DMS 273 (cell line): ENCODE measurements around the gene TLCD4.

Experiments used
- DNase-seq: peaks from one replicate; lab custom pipeline; 2025; ENCODE audit not compliant: unreplicated experiment; lab: John Stamatoyannopoulos, UW

TLCD4 gene

DNA sequence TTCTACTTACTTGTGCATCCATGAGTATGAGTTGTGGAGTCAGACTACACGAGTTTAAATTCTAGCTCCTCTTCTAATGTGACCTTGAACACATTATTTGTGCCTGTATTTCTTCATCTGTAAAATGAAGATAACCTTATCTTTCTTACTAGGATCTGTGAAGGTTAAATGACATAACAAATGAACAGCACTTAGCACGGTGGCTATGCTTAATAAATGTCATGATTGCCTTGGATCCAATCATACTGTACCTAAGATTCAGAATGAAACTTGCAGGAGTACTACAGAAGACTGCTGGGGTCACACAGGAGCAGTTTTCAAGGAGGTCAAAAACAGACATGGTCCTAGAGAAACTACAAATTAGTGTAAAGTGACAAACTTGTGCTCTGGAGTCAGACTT is 22.2 kb upstream of the TLCD4 start:
- DNase-seq: no peak

DNA sequence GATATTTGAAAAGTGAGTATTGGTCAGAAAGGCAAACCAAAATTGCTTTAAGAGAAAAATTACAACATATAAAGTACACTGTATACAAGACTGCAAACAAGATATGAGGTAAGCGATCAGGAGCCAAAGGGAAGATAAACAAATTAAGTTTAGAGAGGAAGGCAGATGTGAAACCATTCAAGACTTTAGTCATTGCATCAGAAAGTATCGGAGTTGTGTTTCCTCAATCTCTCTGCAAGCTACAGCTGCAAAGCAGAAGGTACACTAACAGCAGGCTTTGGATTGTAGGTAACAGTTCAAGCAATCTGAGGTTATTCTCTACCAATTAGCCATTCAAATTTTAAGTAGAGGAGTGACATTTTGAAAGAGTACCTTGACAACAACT is 21.3 kb upstream of the TLCD4 start:
- DNase-seq: no peak

DNA sequence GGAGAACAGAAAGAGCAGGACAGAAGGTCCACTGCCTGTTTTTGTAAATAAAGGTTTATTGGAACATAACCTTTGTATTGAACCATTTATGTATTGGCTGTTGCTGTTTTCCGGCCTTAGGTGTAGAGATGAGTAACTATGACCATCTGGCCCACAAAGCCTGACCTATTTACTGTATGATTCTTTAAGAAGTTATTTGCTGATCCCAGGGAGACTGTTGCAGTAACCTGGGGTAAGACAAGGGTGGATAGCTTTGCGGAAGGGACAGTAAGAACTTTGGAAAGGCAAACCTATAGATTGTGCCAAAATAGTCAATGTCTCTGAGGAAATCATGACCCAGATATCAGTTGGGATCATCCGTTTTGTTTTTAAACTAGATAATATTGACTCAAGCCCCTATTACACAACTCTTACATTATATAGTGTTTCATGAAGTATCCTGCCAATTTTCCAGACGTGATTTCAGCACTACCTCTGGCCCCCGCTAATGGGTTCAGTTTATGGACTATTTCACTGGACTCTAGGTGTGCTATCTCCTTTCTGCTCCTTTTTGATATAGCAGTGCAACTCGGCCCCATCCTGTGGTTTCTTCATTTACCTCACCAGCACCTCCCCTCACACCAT is 20.8 kb upstream of the TLCD4 start:
- no peak for DNase-seq

GRCh38 chr1:95097426-95097825 is 19.7 kb upstream of the TLCD4 start:
- no peak for DNase-seq

GRCh38 chr1:95098196-95098595 is 19.0 kb upstream of the TLCD4 start:
- DNase-seq: no peak

DNA sequence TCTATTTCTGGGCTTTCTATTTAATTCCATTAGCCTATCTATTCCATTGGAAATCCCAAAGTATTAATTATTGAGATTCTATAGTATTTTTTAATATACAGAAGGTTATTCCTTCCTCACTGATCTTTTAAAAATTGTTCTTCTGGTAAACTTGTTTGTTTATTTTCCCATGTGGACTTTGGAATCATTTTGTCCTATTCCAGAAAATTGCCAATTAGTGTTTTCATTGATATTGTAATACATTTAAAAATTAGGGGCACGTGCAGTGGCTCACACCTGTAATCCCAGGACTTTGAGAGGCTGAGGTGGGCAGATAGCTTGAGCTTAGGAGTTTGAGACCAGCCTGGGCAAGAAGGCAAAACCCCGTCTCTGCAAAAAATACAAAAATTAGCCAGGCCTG is 8.4 kb upstream of the TLCD4 start:
- DNase-seq: no peak

DNA sequence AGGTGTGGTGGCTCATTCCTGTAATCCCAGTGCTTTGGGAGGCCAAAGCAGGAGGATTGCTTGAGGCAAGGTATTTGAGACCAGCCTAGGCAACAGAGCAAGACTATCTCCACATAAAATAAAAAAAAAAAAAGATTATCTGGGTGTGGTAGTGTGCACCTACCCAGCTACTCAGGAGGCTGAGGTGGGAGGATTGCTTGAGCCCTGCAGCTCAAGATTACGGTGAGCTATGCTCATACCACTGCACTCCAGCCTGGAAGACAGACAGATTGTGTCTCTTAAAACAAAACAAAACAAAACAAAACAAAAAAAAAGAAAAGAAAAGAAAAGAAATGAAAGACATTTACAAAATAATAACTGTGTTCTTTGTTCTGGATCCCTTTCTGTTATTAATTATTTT is 6.1 kb upstream of the TLCD4 start:
- DNase-seq: no peak

DNA sequence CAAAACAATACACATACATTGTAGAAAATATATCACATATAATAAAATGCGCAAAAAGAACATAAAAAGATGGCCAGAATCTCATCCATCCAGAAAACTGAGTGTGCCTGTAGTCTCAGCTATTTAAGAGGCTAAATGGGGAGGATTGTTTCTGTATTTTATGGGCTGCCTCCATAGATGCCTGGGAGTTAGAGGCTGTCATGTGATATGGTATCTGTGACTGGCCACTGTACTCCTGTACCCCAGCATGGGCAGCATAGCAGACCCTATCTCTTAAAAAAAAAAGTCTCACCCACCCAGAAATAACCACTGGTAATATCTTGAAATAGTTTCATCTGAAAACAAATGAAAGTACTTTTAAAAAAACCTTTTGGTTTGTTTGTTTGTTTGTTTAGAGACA is 3.5 kb upstream of the TLCD4 start:
- DNase-seq: no peak

GRCh38 chr1:95115708-95116137 is 1.4 kb upstream of the TLCD4 start:
- no peak for DNase-seq

- DNase-seq: peak; percentile 93
Measured at GRCh38 chr1:95116580-95117206, 462 bp upstream of the TLCD4 start.

- no peak for DNase-seq
Measured at GRCh38 chr1:95118067-95118499, 928 bp downstream of the TLCD4 start.

- DNase-seq: no peak
Measured at GRCh38 chr1:95118710-95119109, 1.6 kb downstream of the TLCD4 start.

- no peak for DNase-seq
Measured at GRCh38 chr1:95119273-95119672, 2.1 kb downstream of the TLCD4 start.

- DNase-seq: no peak
Measured at GRCh38 chr1:95122151-95122697, 5.1 kb downstream of the TLCD4 start.

GRCh38 chr1:95124342-95124741 is 7.2 kb downstream of the TLCD4 start:
- DNase-seq: no peak

- no peak for DNase-seq
Measured at GRCh38 chr1:95126366-95126765, 9.2 kb downstream of the TLCD4 start.

DNA sequence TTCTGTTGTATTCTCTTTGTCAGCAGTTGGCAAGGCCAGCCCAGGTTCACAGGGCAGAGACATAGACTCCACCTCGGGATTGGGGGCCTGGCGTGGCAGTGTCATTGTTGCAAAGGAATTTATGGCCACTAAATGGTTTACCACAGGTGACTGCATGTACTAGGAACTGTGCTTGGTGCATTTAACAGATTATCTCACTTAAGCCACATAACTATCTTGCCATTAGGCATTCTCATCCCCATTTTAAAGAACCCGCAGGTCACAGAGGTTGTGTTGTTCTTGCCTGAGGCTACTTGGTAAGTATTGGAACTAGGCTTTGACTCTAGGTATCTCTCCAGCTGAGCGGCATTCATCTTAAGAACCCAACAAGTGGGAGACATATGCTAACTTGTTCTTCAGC is 9.7 kb downstream of the TLCD4 start:
- DNase-seq: no peak

DNA sequence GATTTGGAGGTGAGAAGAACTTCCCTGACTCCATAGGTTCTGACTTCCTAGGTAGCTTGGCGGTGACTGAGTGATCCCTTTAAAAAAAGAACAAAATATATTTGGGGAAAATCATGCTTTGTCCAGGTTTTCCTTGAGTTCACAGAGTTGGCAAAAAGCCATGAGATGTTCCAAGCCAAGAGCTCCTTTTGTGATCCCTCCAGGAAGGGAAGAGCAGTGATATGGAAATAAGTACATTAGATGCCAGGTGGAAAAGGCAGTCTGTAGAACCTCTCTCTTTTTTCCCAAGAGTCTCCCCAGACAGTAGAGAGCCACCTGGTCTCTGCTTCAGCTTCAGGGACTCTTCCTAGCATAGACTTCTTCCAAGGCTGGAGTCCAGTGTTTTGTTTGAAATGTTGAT is 10.2 kb downstream of the TLCD4 start:
- peak; percentile 15 for DNase-seq

DNA sequence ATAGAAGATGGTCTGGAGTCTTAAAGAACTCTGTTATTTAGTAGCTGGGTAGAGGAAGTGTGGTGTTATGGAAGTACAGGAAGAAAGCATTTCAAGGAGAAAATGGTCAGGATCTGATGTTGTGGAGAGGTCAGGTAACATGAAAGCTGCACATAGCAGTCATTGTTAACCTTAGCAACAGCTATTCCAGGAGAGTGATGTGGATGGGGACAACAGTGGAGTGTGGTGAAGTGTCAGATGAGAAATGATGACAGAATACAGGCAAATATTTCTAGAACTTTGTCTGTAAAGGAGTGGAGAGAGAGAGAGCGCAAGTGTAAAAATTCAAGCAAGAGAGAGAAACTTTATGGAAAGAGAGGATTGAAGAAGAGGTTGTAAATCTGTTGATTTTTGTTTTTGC is 15.6 kb downstream of the TLCD4 start:
- no peak for DNase-seq

DNA sequence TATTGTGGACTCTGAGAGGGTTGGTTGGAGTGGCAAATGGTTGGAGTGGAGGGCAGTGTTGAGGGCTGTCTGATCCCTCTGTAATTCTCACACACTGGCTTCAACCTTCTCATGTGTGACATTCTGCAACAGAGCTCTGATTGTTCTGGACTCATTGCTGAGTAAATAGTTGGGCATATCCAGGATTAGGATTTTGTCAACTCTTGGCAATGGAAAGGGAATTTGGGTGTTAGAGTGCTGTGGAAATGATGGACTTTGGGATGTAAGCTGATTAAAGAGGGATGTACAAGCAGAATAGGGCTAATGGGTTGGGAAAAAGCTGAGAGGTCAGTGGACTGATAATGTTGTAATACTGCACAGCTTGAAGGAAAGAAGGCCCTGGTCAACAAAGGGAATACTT is 16.5 kb downstream of the TLCD4 start:
- no peak for DNase-seq

DNA sequence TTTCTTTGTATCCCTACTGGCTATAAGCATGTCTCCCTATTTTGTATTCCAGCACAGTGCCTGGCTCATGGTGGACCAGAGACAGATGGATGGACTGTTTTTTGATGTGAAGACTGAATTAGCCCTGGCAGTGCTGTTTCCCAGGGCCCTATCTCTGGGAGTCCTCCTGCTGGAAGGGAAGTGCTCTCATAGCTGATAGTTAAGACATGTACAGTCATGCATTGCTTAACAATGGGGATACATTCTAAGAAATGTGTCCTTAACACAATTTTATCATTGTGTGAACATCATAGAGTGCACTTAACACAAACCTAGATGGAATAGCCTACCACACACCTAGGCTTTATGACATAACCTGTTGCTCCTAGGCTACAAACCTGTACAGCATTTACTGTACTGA is 21.1 kb downstream of the TLCD4 start:
- DNase-seq: no peak

GRCh38 chr1:95139039-95139438 is 21.9 kb downstream of the TLCD4 start:
- no peak for DNase-seq

- DNase-seq: peak; percentile 16
Measured at GRCh38 chr1:95140791-95141190, 23.6 kb downstream of the TLCD4 start.
